ENCODE measurements around the gene TAF8.

Gene TAF8

DNA sequence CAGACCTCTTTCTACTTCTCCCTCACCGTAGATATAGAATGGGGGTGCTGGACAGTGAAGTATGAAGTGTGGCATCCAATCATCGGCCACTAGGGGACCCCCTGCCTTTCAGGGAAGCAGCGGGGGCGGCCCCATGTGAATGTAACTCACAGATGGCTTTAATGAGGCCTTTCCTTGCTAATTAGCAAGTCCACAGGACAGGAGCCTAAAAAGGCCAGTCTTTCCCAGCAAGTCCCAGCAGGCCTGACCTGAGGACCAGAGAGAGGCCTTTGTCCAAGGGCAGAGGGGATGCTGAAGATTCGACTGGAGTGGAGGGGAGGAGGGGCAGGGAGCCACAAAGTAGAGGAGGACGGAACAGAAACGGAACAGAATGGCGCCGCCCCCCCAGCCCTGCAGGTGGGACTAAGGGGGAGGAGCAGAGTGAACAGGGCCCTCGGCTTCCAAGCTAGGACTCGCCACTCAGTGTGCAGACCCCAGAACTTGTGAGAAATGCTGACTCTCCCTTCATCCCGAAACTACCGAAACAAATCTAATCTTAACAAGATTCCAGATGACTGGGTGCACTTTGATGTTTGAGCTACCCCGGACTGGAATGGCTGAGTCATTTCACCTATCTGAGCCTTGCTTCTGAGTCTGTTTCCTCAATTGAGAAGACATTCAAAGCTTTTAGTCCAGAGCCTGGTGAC lies 86.3 kb downstream of the TAF8 start:
- H3K27ac ChIP-seq (ENCODE audit: low read depth, low read length), result peak overlapping the region; percentile 18; the same call in 1 of the 2 replicates
- H3K9me2 ChIP-seq (replicated peaks; ENCODE audit: control insufficient read depth, low read length), result no peaks in the 10 kb centered on the region
- H3K9me3 ChIP-seq (ENCODE audit: control insufficient read depth, insufficient read depth, low read length), result no peaks in the 10 kb centered on the region
- TF ChIP-seq, protein P1, sequence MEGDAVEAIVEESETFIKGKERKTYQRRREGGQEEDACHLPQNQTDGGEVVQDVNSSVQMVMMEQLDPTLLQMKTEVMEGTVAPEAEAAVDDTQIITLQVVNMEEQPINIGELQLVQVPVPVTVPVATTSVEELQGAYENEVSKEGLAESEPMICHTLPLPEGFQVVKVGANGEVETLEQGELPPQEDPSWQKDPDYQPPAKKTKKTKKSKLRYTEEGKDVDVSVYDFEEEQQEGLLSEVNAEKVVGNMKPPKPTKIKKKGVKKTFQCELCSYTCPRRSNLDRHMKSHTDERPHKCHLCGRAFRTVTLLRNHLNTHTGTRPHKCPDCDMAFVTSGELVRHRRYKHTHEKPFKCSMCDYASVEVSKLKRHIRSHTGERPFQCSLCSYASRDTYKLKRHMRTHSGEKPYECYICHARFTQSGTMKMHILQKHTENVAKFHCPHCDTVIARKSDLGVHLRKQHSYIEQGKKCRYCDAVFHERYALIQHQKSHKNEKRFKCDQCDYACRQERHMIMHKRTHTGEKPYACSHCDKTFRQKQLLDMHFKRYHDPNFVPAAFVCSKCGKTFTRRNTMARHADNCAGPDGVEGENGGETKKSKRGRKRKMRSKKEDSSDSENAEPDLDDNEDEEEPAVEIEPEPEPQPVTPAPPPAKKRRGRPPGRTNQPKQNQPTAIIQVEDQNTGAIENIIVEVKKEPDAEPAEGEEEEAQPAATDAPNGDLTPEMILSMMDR (IDR thresholded peaks at IDR 0.05; ENCODE audit: low read depth, low read length, poor library complexity, severe bottlenecking), result peak; percentile 89
- TF ChIP-seq EZH2phosphoT487 (IDR thresholded peaks at IDR 0.05; ENCODE audit: borderline replicate concordance, low read length), result no peak
- H3K4me1 ChIP-seq (ENCODE audit: control insufficient read depth, low read length), result peaks cover 18% of the 10 kb centered on the region
- no peaks in the 10 kb centered on the region for H3K36me3 ChIP-seq (ENCODE audit: control insufficient read depth, low read length)
- peak overlapping the region; percentile 85 for H3K4me2 ChIP-seq (ENCODE audit: low read length)
- no peaks in the 10 kb centered on the region for H4K20me1 ChIP-seq (ENCODE audit: control insufficient read depth, insufficient read depth, low read depth, low read length)
- H3K79me2 ChIP-seq (ENCODE audit: control insufficient read depth, low read length), result no peaks in the 10 kb centered on the region
- peaks cover 16% of the 10 kb centered on the region for H3K27me3 ChIP-seq (ENCODE audit: control insufficient read depth, low read length)
- H3K4me3 ChIP-seq (ENCODE audit: low read length), result peak overlapping the region; percentile 65
- H3F3A ChIP-seq (ENCODE audit: control insufficient read depth, insufficient read depth), result no peaks in the 10 kb centered on the region

Data from DOHH2 (cell line).